K562 (cell line): ENCODE data around the gene ANKS3.
A peak's percentile ranks its signal among the peaks of the same experiment; 100 is the strongest.

Experiments used
- ADNP ChIP-seq: fragments of 200-800 bp; sonication (Bioruptor generic); IDR thresholded peaks from 2 replicates; pipeline ENCODE4 v1.6.1; 2016; ENCODE audit warnings: missing genetic modification characterization, missing compliant biosample characterization
- CAMTA2 ChIP-seq: fragments of 250-450 bp; sonication (Bioruptor Pico); conservative IDR thresholded peaks from 2 replicates; pipeline ENCODE4 v1.5.1; 2022
- CBFB ChIP-seq: sonication (generic); formaldehyde crosslinking; IDR thresholded peaks from 2 replicates; pipeline ENCODE4 v1.4.0; 2020; ENCODE audit warnings: mild to moderate bottlenecking, missing genetic modification reagents
- EZH2 ChIP-seq: IDR thresholded peaks from 2 replicates; pipeline ENCODE4 v1.6.1; 2012; ENCODE audit warnings: low read depth, mild to moderate bottlenecking, inconsistent platforms, low read length, borderline replicate concordance
- GABPA ChIP-seq: fragments of 200-800 bp; sonication (Bioruptor generic); conservative IDR thresholded peaks from 2 replicates; pipeline ENCODE4 v1.6.1; 2016; ENCODE audit warnings: low read depth, missing genetic modification characterization, missing compliant biosample characterization
- MTA3 ChIP-seq: fragments of 450-650 bp; formaldehyde crosslinking; IDR thresholded peaks from 2 replicates; pipeline ENCODE4 v1.6.1; 2017; ENCODE audit warnings: mild to moderate bottlenecking, borderline replicate concordance
- MYNN ChIP-seq, 2 experiments: sonication (generic); formaldehyde crosslinking in 1 of 2; IDR thresholded peaks; 2 replicates each; pipeline versions ENCODE4 v1.5.0 to v1.6.1; 2016 to 2020; ENCODE audit warnings: antibody characterized with exemption in 1 of 2, missing genetic modification reagents in 1 of 2
- POLR2A ChIP-seq: fragments of 450-650 bp; conservative IDR thresholded peaks from 2 replicates; pipeline ENCODE4 v1.6.1; 2016
- RBM15 ChIP-seq: fragments of 200-400 bp; formaldehyde crosslinking; IDR thresholded peaks from 2 replicates; pipeline ENCODE4 v1.6.1; 2018; ENCODE audit warnings: mild to moderate bottlenecking, low read length, moderate library complexity; ENCODE audit not compliant: insufficient read depth
- RCOR1 ChIP-seq, 2 experiments: IDR thresholded peaks; 2 replicates each; pipeline ENCODE4 v1.6.1; 2012; ENCODE audit warnings: low read depth in 2 of 2, low read length in 2 of 2, borderline replicate concordance in 1 of 2, improper control_type of control experiment in 1 of 2
- ZNF445 ChIP-seq: fragments of 250-450 bp; sonication (Bioruptor Pico); IDR thresholded peaks from 2 replicates; pipeline ENCODE4 v1.4.0; 2020; ENCODE audit warnings: low read depth, mild to moderate bottlenecking, moderate library complexity
- TF ChIP-seq, protein P1 (sequence below): sonication (generic); formaldehyde crosslinking; IDR thresholded peaks from 2 replicates; pipeline ENCODE4 v1.8.0; 2023; ENCODE audit warnings: mild to moderate bottlenecking, missing genetic modification reagents
- TF ChIP-seq, protein P2 (sequence below), 3 experiments: IDR thresholded peaks in 2 of 3; conservative IDR thresholded peaks in 1 of 3; 2 replicates each; pipeline ENCODE4 v1.5.1; 2011 to 2012; ENCODE audit warnings: low read length in 3 of 3, mild to moderate bottlenecking in 3 of 3, control low read depth in 2 of 3, improper control_type of control experiment in 1 of 3, inconsistent platforms in 1 of 3, low read depth in 1 of 3, mixed read lengths in 1 of 3, moderate library complexity in 1 of 3; ENCODE audit not compliant: insufficient read depth in 2 of 3

DNA sequence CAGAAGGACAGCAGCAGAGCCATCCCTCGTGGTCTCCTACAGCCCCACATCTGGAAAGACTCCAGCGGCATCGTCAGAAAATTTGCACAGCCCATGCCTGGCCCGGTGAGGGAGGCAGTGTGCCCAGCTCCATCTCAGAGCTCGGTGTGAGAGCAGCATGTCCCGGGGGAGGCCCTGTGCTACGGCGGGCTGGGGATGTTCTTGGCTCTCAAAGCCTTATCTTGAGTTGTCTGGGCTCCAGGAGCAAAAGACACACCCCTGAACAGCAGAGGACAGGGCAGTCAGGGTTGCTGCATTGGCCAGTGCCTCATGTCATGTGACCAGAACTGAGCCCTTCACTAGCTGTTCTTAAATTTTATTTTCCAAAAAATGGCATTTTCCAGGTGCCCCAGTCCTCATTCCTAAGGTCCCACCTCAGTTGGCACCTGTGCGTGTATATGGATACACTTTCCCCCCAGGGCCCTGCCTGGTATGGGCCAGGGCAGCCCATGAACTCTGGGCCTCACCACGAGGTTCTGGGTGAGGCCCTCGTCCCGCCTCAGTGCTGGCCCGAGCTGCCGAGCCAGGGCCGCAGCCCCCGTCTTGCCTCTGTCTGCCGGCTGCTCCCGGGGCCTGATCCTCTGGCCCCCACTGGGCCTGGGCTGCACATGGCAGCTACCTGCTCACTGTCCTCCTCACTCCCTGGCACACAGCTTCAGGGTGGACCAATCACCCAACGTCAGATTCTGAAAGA is 37.7 kb downstream of the ANKS3 start:
- TF ChIP-seq POLR2A (0 out of 2 replicates have a peak, but pooled peaks have one; percentile 17), EZH2 (no peak), CAMTA2 (no peak), CBFB (CRISPR knock-in tag) (no peak), GABPA (tag) (no peak), ZNF445 (CRISPR knock-in tag) (no peak), RBM15 (no peak), MYNN (IDR thresholded peaks at IDR 0.05) (no peak), MYNN (CRISPR knock-in tag; IDR thresholded peaks at IDR 0.05) (no peak), MTA3 (no peak), ADNP (tag) (no peak), RCOR1 (IDR thresholded peaks at IDR 0.05; ENCODE audit: borderline replicate concordance in 1 of 2, low read depth in 2 of 2, low read length in 2 of 2) (no peak)
- TF ChIP-seq, protein P1, sequence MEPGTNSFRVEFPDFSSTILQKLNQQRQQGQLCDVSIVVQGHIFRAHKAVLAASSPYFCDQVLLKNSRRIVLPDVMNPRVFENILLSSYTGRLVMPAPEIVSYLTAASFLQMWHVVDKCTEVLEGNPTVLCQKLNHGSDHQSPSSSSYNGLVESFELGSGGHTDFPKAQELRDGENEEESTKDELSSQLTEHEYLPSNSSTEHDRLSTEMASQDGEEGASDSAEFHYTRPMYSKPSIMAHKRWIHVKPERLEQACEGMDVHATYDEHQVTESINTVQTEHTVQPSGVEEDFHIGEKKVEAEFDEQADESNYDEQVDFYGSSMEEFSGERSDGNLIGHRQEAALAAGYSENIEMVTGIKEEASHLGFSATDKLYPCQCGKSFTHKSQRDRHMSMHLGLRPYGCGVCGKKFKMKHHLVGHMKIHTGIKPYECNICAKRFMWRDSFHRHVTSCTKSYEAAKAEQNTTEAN (CRISPR knock-in tag), result no peak
- TF ChIP-seq, protein P2, sequence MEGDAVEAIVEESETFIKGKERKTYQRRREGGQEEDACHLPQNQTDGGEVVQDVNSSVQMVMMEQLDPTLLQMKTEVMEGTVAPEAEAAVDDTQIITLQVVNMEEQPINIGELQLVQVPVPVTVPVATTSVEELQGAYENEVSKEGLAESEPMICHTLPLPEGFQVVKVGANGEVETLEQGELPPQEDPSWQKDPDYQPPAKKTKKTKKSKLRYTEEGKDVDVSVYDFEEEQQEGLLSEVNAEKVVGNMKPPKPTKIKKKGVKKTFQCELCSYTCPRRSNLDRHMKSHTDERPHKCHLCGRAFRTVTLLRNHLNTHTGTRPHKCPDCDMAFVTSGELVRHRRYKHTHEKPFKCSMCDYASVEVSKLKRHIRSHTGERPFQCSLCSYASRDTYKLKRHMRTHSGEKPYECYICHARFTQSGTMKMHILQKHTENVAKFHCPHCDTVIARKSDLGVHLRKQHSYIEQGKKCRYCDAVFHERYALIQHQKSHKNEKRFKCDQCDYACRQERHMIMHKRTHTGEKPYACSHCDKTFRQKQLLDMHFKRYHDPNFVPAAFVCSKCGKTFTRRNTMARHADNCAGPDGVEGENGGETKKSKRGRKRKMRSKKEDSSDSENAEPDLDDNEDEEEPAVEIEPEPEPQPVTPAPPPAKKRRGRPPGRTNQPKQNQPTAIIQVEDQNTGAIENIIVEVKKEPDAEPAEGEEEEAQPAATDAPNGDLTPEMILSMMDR (IDR thresholded peaks at IDR 0.05 in 2 of 3, conservative IDR thresholded peaks at IDR 0.05 in 1 of 3; ENCODE audit: insufficient read depth in 2 of 3, low read depth in 1 of 3, low read length in 3 of 3), result no peak
